Activated CD8-positive, alpha-beta memory T cell treated with anti-CD3 and anti-CD28 coated beads, Interleukin-2, amount 50 U/mL, for 1 hour (primary cell): ENCODE measurements around the gene WNT3A.

ENCODE experiments used
- DNase-seq: peaks from one replicate; pipeline ENCODE4 v3.0.0-alpha.2; 2020; ENCODE audit errors: extremely low read depth

WNT3A gene

GRCh38 chr1:228084325-228084724 lies 77.5 kb downstream of the WNT3A start:
- no peak for DNase-seq

GRCh38 chr1:228084797-228085196 lies 78.0 kb downstream of the WNT3A start:
- no peak for DNase-seq

GRCh38 chr1:228085287-228085951 lies 78.6 kb downstream of the WNT3A start:
- no peak for DNase-seq

- no peak for DNase-seq
These were observed 81.0 kb downstream of the WNT3A start for GRCh38 chr1:228087771-228088251.

GRCh38 chr1:228088586-228089498 lies 82.0 kb downstream of the WNT3A start:
- DNase-seq: no peak

- DNase-seq: no peak
These were observed 83.0 kb downstream of the WNT3A start for GRCh38 chr1:228089519-228090380.

- DNase-seq: no peak
These were observed 83.8 kb downstream of the WNT3A start for GRCh38 chr1:228090613-228091081.

GRCh38 chr1:228091084-228091483 lies 84.3 kb downstream of the WNT3A start:
- no peak for DNase-seq

- no peak for DNase-seq
These were observed 85.7 kb downstream of the WNT3A start for GRCh38 chr1:228092342-228093049.

GRCh38 chr1:228093050-228093906 lies 86.5 kb downstream of the WNT3A start:
- DNase-seq: no peak

GRCh38 chr1:228094432-228095016 lies 87.7 kb downstream of the WNT3A start:
- DNase-seq: no peak

- no peak for DNase-seq
These were observed 88.4 kb downstream of the WNT3A start for GRCh38 chr1:228095161-228095560.

GRCh38 chr1:228095938-228096337 lies 89.1 kb downstream of the WNT3A start:
- no peak for DNase-seq

- no peak for DNase-seq
These were observed 89.9 kb downstream of the WNT3A start for GRCh38 chr1:228096416-228097332.

GRCh38 chr1:228097333-228098081 lies 90.7 kb downstream of the WNT3A start:
- no peak for DNase-seq

GRCh38 chr1:228098323-228098931 lies 91.6 kb downstream of the WNT3A start:
- no peak for DNase-seq

- DNase-seq: no peak
These were observed 92.5 kb downstream of the WNT3A start for GRCh38 chr1:228099331-228099732.
